Fibroblast of skin of scalp (primary cell): ENCODE data around the gene CCP110. TPM values are rescaled to one million over a fixed set of nuclear protein-coding genes. Genes with fewer than 3 reads are reported as not detected.

Source experiments
- DNase-seq: peaks from one replicate; pipeline ENCODE4 v3.0.0-alpha.2; 2013
- polyA plus RNA-seq, 2 experiments: library from polyadenylated mRNA; unstranded; fragments of 120-200 nt; gene quantifications; one replicate each; pipeline ENCODE4 v1.2.1, GENCODE V29; 2013; ENCODE audit not compliant: insufficient read length in 2 of 2

The CCP110 gene
- 8.7 TPM for polyA plus RNA-seq (2013, experiment 1 of 2; ENCODE audit: insufficient read length)
- 11.2 TPM for polyA plus RNA-seq (2013, experiment 2 of 2; ENCODE audit: insufficient read length)

GRCh38 chr16:19523559-19524355, at the start of gene CCP110:
Gene CCP110 (plus strand): TSS chr16:19523942. CDS start chr16:19527882, 3,940 bp downstream.
- DNase-seq: peak; percentile 96

DNA sequence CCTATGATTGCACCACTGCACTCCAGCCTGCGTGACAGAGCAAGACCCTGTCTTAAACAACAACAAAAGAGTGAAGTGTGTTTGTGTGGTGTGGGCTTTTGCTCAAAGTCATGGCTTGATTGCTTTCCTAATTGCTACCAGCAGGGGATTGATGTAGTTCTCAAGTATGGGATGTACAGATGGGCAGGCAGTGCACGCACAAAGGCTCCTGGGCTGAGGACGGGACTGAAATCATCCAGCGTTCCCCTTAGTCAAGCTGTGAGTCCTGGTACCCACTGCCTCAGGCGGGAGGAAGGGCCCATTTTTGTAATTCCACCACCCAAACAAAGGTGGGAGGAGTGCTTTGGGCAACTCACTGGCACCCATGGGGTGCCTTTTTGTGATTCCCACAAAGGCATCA, 49.1 kb upstream of the CCP110 start:
- no peak for DNase-seq

- DNase-seq: no peak
These were observed 45.2 kb upstream of the CCP110 start for GRCh38 chr16:19478505-19478904.

- DNase-seq: no peak
These were observed 44.4 kb upstream of the CCP110 start for GRCh38 chr16:19479302-19479721.

DNA sequence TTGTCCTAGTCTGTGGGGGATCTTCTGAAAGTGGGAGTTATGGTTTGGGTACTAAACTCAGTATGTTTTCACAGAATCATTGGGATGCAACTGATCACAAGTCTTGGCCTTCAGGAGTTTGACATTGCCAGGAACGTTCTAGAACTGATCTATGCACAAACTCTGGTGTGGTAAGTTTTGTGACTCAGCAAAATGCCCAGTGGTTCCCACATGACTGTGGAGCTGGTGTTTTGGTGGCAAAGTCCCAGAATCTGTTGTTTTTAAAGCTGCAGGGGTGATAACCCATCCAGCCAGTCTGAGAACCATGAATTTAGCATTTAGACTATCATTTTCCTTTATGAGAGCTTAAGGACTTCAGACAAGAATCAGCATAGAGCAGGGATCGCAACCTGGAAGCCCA, 42.4 kb upstream of the CCP110 start:
- DNase-seq: no peak

DNA sequence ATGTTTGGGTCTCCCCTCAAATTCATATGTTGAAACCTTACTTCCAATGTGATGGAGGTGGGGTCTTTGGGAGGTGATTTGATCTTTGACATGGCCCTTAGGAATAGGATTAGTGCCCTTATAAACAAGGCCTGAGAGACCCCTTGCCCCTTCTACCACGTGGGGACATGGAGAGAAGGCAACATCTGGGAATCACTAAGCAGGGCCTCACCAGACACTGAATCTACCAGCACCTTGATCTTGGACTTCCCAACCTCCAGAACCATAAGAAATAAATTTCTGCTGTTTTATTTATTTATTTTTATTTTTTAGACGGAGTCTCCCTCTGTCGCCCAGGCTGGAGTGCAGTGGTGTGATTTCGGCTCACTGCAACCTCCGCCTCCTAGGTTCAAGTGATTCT, 42.0 kb upstream of the CCP110 start:
- DNase-seq: no peak

- DNase-seq: no peak
These were observed 41.5 kb upstream of the CCP110 start for GRCh38 chr16:19482291-19482690.

- DNase-seq: no peak
These were observed 39.6 kb upstream of the CCP110 start for GRCh38 chr16:19484096-19484495.

DNA sequence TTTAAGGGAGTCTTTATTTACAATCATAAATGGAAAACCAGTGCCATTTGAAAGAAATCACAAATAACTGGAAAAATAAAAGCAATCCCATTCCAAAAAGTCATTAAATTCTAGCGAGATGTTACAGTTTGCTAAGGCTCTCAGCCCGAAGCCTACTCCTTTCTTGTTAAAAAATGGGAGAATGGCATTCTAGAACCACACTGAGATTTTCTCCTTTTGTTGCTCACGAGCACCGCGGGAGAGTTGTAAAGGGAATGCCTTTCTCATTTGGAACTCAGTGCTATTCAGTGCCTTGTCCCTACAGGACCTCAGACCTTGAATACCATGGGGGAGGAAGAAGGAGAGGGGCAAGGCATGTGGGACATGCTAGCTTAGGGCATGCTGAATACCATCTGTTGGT, 38.1 kb upstream of the CCP110 start:
- DNase-seq: no peak

DNA sequence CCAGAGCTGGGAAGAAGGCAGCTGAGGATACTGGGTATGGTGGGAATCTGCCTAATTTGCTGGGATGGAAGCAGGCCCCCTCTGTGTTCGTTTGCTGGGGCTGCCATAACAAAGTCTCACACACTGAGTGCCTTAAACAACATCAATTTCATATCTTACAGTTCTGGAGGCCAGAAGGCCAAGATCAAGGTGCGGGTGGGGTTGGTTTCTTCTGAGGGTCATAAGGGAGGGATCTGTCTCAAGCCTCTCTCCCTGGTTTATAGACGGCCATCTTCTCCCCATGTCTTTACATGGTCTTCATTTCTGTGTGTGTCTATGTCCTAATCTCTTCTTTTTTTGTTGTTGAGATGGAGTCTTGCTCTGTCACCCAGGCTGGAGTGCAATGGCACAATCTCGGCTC, 37.7 kb upstream of the CCP110 start:
- DNase-seq: no peak

DNA sequence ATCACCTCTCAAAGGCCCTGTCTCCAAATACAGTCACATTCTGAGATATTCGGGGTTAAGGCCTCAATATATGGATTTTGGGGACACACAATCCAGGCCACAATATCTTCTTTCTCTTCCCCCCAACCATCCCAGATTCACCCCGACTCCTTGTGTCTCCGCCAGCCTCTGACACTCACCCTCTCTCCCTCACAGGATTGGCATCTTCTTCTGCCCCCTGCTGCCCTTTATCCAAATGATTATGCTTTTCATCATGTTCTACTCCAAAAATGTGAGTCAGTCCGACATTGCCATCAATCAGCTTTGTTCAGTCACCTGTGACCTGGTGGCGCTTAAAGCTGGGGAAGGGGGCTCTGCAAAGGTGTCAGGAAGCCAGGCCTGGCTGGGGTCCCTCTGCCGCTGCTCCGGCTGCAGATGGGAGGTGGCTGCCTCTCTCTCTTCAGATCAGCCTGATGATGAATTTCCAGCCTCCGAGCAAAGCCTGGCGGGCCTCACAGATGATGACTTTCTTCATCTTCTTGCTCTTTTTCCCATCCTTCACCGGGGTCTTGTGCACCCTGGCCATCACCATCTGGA, 36.9 kb upstream of the CCP110 start:
- no peak for DNase-seq

DNA sequence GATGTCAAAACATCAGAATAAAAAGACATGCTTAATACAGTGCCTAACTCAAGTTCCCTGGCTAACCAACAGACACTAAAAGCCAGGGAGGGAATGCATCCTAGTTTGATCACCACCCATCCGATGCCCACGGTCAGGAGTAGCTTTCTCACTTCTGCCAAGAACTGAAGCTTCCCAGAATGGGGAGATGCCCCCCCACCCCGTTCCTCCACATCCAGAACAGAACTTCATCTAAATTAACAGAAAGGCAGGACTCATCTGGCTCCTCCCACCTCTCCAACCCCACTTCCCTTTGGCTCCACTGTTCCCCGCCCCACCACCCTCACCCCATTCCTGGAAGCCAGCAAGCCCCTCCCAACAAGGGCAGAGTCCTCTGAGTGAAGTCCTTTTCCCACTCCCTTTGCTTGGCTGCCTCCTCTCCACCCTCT, 35.5 kb upstream of the CCP110 start:
- no peak for DNase-seq

DNA sequence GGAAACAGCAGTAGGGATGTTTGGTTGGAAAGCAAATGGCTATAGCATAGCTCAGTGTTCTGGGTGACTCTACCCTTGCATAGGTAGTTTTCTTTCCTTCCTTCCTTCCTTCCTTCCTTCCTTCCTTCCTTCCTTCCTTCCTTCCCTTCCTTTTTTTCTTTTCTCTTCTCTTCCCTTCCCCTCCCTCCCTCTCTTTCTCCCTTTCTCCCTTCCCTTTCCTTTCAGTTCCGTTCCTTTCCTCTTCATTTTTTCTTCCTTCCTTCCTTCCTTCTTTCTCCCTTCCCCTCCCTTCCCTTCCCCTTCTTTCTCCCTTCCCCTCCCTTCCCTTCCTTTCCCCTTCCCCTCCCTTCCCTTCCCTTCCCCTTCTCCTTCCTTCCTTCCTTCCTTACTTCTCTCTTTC, 33.1 kb upstream of the CCP110 start:
- DNase-seq: no peak

GRCh38 chr16:19497176-19497575, 26.6 kb upstream of the CCP110 start:
- DNase-seq: no peak

DNA sequence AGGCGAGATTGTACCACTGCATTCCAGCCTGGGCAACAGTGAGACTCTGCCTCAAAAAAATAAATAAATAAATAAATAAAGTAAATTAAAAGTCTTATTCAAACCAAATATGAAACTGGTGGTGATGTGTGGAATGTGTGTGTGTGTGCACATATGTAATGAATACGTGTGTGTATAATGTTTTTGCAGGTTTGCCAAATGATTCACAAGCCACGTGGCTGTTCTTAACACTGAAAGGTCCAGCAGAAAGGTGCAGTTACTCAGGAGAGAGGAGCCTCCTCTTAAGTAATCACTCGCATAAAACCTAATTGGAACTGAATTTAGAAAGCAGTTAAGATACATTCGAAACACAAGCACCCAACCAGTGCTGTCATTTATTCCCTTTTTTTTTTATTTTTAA, 24.7 kb upstream of the CCP110 start:
- DNase-seq: no peak

DNA sequence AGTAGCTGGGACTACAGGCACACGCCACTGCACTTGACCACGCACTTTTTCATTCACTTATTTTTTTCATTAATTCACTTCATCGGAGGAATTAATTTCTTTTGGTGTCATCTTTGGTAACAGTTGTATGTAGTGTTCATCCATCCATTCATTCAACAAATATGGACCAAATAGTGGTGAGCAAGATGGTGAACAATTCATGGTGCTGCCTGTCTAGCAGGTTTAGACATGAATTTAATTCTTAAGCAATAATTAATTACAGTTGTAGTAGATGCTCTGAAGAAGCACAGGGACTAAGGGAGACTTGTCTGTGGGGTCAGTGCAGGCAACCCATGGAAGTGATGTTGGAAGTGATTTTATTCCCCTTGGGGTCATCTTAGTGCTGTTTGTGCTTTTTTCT, 24.3 kb upstream of the CCP110 start:
- no peak for DNase-seq

- peak; percentile 73 for DNase-seq
These were observed 21.2 kb upstream of the CCP110 start for GRCh38 chr16:19502395-19503131.

GRCh38 chr16:19503461-19504075, 20.2 kb upstream of the CCP110 start:
- no peak for DNase-seq

DNA sequence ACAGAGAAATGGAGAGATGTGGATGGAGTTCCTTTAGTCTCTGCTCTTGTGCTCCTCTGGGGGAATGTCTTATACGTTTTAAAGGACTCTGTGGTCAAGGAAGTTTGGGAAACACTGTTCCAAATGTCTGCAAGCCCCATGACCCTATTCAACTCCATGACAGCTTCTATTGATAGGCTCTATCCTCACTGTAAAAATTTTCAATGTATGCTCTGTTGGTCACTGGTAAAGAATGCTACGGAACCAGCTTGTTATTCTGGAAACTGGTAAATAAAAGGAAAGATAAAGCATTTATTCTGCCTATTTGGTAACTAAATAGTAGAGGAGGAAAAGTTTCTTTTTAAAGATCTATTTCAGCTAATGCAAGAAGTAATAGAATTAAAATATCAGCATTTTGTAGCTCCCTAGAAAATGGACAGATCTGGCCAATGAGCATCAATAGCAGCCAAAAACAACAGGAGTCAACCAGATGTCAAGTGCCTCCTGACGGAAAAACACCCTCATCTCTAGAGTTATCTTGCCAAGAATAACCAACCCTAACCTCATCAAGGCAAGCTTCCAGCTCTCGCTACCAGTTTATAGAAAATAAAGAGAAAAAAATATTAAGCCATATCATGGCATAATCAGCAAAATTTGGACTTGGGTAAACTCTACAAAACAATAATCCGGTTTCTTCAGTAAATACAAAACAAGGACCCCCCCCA, 18.0 kb upstream of the CCP110 start:
- DNase-seq: peak; percentile 26

DNA sequence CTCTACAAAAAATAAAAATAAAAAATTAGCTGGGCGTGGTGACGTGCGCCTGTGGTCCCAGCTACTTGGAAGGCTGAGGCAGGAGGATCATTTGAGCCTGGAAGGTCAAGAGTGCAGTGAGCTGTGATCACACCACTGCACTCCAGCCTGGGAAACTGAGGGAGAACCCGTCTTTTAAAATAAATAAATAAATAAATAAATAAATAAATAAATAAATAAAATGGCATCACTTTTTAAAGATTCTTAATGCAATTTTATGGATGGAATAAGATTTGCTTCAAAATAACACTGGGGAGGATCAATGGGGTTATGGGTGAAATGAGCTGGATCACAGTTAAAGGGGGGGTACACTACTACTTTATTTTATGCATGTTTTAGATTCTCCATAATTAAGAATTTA, 16.8 kb upstream of the CCP110 start:
- DNase-seq: no peak

- DNase-seq: no peak
These were observed 15.9 kb upstream of the CCP110 start for GRCh38 chr16:19507867-19508266.

GRCh38 chr16:19512297-19512696, 11.4 kb upstream of the CCP110 start:
- DNase-seq: no peak
